Testis (tissue), 3 donors: ENCODE measurements around the gene ATP11C. TPM values are rescaled to one million over a fixed set of nuclear protein-coding genes. Genes with fewer than 3 reads are reported as not detected.
"Not testable (repeated sequence)": the region's sequence is repeated elsewhere in the genome, so short reads cannot be mapped to it uniquely, and the experiment has no call there.

Experiments used
- DNase-seq: peaks from one replicate; pipeline ENCODE4 v3.0.0-alpha.2; 2019
- H3K27ac ChIP-seq, 2 donors: fragments of 200-600 bp; sonication (generic); one replicate each; pipeline ENCODE4 v1.5.1; 2019
- H3K27me3 ChIP-seq: fragments of 200-600 bp; sonication (generic); one replicate; pipeline ENCODE4 v1.5.1; 2019
- H3K36me3 ChIP-seq: fragments of 200-600 bp; sonication (generic); one replicate; pipeline ENCODE4 v1.5.1; 2017; ENCODE audit warnings: low read depth; ENCODE audit errors: missing control alignments
- H3K4me1 ChIP-seq: fragments of 200-600 bp; sonication (generic); one replicate; pipeline ENCODE4 v1.5.1; 2019
- H3K4me3 ChIP-seq, 2 donors: fragments of 200-600 bp; sonication (generic); one replicate each; pipeline ENCODE4 v1.5.1; 2017 to 2019
- H3K9me3 ChIP-seq: fragments of 200-600 bp; sonication (generic); one replicate; pipeline ENCODE4 v1.5.1; 2017
- CTCF ChIP-seq, 3 experiments: fragments of 450-650 bp in 2 of 3; fragments of 200-600 bp in 1 of 3; sonication (generic) in 1 of 3; IDR thresholded peaks; one replicate each; pipeline ENCODE4 v1.5.1; 2016 to 2019; ENCODE audit warnings: antibody characterized with exemption in 3 of 3, mild to moderate bottlenecking in 2 of 3, moderate library complexity in 1 of 3
- POLR2A ChIP-seq: fragments of 450-650 bp; IDR thresholded peaks from one replicate; pipeline ENCODE4 v1.6.1; 2017; ENCODE audit warnings: antibody characterized with exemption, mild to moderate bottlenecking, moderate library complexity
- WGBS, 2 donors: methylation state at CpG; one replicate each; pipeline ENCODE4 v1.1.5; 2018; 5-methylcytosine and 5-hydroxymethylcytosine counted together
- intact Hi-C: fragments of 100-400 bp; cut with DNase I; formaldehyde crosslinking; loops from one replicate; pipeline ENCODE4 v1.15.1; 2023; ENCODE audit warnings: low total_unique reads
- polyA plus RNA-seq: library from polyadenylated mRNA; stranded (reverse); fragments of 350-450 nt; fragmentation: Illumina TruSeq; extraction: RNeasy Lipid Tissue Mini Kit (QIAGEN cat#74804); gene quantifications from one replicate; pipeline ENCODE4 v1.2.3, GENCODE V29; 2014; ENCODE audit warnings: low read depth, low replicate concordance; ENCODE audit not compliant: insufficient read depth
- total RNA-seq, 2 donors: library from RNA; depleted of rRNA; stranded (reverse); fragments of >200 nt; gene quantifications; one replicate each; pipeline ENCODE4 v1.2.3, GENCODE V29; 2016

Gene ATP11C
- total and polyA plus RNA-seq, 3 donors from 2014 or later, result 15.9 to 36.6 (median 33.8) TPM

- Histone ChIP-seq H3K27me3 (no peaks in the 10 kb centered on the region), H3K27ac (no peak within 1 kb of the TSS), H3K4me1 (no peaks in the 10 kb centered on the region), H3K36me3 (no peaks in the 10 kb centered on the region), H3K9me3 (no peaks in the 10 kb centered on the region), H3K4me3 (no peak within 1 kb of the TSS)
- intact Hi-C loops, result no loop called here
- no peak for TF ChIP-seq POLR2A
- no peak for TF ChIP-seq CTCF (IDR thresholded peaks at IDR 0.05)
- DNase-seq, result no peak
- 88 to 90% methylated on average over 2 to 7 of the region's 7 CpGs for WGBS, 2 donors
These were observed 32.6 kb upstream of the ATP11C start, which contains the start of gene CXorf66 for GRCh38 chrX:139965421-139965820. CXorf66 (minus strand) TSS chrX:139965521; CDS start chrX:139965496, 25 bp downstream.

GRCh38 chrX:139961091-139961490, 28.2 kb upstream of the ATP11C start:
- H3K4me1 ChIP-seq, H3K27ac ChIP-seq, H3K27me3 ChIP-seq, H3K4me3 ChIP-seq, H3K9me3 ChIP-seq, H3K36me3 ChIP-seq, DNase-seq, intact Hi-C loops: not testable (repeated sequence)
- 54 to 73% methylated on average over 2 of the region's 2 CpGs for WGBS, 2 donors

- Histone ChIP-seq H3K36me3 (no peaks in the 10 kb centered on the region), H3K4me3 (no peak overlapping the region), H3K27me3 (no peaks in the 10 kb centered on the region), H3K4me1 (no peaks in the 10 kb centered on the region), H3K27ac (no peak overlapping the region), H3K9me3 (no peaks in the 10 kb centered on the region)
- intact Hi-C loops, result no loop called here
- 60 to 84% methylated on average over 3 of the region's 3 CpGs for WGBS, 2 donors
- no peak for DNase-seq
- TF ChIP-seq CTCF (IDR thresholded peaks at IDR 0.05) (no peak), POLR2A (no peak)
These were observed 16.9 kb upstream of the ATP11C start for GRCh38 chrX:139949703-139950102.

GRCh38 chrX:139945075-139945474, 12.2 kb upstream of the ATP11C start:
- no peaks in the 10 kb centered on the region for H3K4me1 ChIP-seq
- H3K27me3 ChIP-seq, result no peaks in the 10 kb centered on the region
- no peak overlapping the region for H3K27ac ChIP-seq
- H3K4me3 ChIP-seq, result no peak overlapping the region
- no peak for DNase-seq
- no peak for TF ChIP-seq POLR2A
- TF ChIP-seq CTCF (IDR thresholded peaks at IDR 0.05), result no peak
- WGBS, 2 donors, result 80 to 82% methylated on average over 3 of the region's 3 CpGs
- intact Hi-C loops, result no loop called here
- no peaks in the 10 kb centered on the region for H3K36me3 ChIP-seq
- H3K9me3 ChIP-seq, result no peaks in the 10 kb centered on the region

- Histone ChIP-seq H3K36me3 (no peaks in the 10 kb centered on the region), H3K4me3 (no peak overlapping the region), H3K4me1 (no peaks in the 10 kb centered on the region), H3K27ac (no peak overlapping the region), H3K9me3 (no peaks in the 10 kb centered on the region), H3K27me3 (no peaks in the 10 kb centered on the region)
- TF ChIP-seq POLR2A, result no peak
- TF ChIP-seq CTCF (IDR thresholded peaks at IDR 0.05), result no peak
- intact Hi-C loops, result no loop called here
- no peak for DNase-seq
These were observed 3.4 kb upstream of the ATP11C start for GRCh38 chrX:139936259-139936658.
